ENCODE results near the gene ADM2. TPM values are rescaled to one million over a fixed set of nuclear protein-coding genes. Genes with fewer than 3 reads are reported as not detected.

The ADM2 gene
- total and polyA plus RNA-seq, 2 of the 13 experiments (the other 11 are each of a cell fraction or from before 2014, with no cell fraction given) = 1.2 to 3.0 TPM

DNA sequence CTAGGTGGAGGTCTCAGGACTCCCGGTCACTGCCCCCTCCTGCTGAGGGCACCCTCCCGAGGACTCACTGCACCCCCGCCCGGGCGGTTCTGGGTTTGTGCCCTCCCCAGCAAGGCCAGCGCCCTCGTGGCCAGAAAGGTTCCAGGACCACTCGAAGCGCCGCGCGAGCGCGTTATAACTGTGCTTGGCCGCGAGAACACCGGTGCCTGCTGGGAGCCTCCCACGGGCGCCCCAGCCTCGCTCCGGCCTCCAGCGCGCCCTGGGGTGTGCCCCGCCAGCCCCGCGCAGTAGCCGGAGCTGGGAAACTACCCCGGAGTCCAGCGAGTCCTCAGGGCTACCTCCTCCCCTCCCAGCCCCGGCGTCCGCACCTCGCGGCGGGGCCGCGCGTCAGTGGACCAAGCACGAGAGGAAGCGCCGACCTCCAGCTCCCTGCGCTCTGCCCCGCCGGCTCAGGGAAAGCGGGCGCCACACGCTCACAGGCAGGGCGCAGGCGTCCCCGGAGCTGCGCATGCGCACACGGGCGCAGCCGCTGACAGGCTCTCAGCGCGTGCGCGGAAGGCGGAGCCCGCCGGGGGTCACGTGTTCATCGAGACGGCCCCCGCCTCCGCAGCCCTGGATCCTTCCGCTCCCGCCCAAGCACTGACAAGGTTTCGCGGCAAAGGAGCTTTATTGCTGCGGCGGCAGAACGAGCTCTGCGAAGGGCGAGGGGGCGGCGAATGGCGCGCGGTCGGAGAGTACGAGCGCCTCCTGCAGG is 43.9 kb downstream of the ADM2 start, which contains the start of gene SCO2 (continued):
- TF ChIP-seq, protein P1, sequence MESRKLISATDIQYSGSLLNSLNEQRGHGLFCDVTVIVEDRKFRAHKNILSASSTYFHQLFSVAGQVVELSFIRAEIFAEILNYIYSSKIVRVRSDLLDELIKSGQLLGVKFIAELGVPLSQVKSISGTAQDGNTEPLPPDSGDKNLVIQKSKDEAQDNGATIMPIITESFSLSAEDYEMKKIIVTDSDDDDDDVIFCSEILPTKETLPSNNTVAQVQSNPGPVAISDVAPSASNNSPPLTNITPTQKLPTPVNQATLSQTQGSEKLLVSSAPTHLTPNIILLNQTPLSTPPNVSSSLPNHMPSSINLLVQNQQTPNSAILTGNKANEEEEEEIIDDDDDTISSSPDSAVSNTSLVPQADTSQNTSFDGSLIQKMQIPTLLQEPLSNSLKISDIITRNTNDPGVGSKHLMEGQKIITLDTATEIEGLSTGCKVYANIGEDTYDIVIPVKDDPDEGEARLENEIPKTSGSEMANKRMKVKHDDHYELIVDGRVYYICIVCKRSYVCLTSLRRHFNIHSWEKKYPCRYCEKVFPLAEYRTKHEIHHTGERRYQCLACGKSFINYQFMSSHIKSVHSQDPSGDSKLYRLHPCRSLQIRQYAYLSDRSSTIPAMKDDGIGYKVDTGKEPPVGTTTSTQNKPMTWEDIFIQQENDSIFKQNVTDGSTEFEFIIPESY (CRISPR knock-in tag; IDR thresholded peaks at IDR 0.05) = no peak
- TF ChIP-seq RAD51 (IDR thresholded peaks at IDR 0.05; ENCODE audit: borderline replicate concordance) (peak; percentile 96), ZMAT3 (CRISPR knock-in tag; conservative IDR thresholded peaks at IDR 0.05) (peak; percentile 33), ZNF775 (CRISPR knock-in tag; IDR thresholded peaks at IDR 0.05; ENCODE audit: borderline replicate concordance) (no peak; the same call in 1 of the 2 replicates), ZSCAN30 (CRISPR knock-in tag; IDR thresholded peaks at IDR 0.05) (no peak), HOXD1 (CRISPR knock-in tag; IDR thresholded peaks at IDR 0.05) (peak; percentile 22; the same call in 1 of the 2 replicates), SRSF9 (IDR thresholded peaks at IDR 0.05; ENCODE audit: borderline replicate concordance, insufficient read depth, low read depth, low read length, poor library complexity, severe bottlenecking) (no peak), CHD4 (IDR thresholded peaks at IDR 0.05; ENCODE audit: borderline replicate concordance, low read length) (no peak), ZNF652 (CRISPR knock-in tag; IDR thresholded peaks at IDR 0.05; ENCODE audit: borderline replicate concordance, low read depth) (no peak), ZSCAN25 (CRISPR knock-in tag; IDR thresholded peaks at IDR 0.05) (no peak), AHR (CRISPR knock-in tag; IDR thresholded peaks at IDR 0.05) (0 out of 2 replicates have a peak, but pooled peaks have one; percentile 61), CHCHD3 (CRISPR knock-in tag; IDR thresholded peaks at IDR 0.05) (no peak), SIX1 (CRISPR knock-in tag; IDR thresholded peaks at IDR 0.05; ENCODE audit: borderline replicate concordance) (no peak), EED (CRISPR knock-in tag; IDR thresholded peaks at IDR 0.05) (peak; percentile 83), PPARG (CRISPR knock-in tag; conservative IDR thresholded peaks at IDR 0.05) (no peak; the same call in 1 of the 2 replicates)
- TF ChIP-seq, protein P2, sequence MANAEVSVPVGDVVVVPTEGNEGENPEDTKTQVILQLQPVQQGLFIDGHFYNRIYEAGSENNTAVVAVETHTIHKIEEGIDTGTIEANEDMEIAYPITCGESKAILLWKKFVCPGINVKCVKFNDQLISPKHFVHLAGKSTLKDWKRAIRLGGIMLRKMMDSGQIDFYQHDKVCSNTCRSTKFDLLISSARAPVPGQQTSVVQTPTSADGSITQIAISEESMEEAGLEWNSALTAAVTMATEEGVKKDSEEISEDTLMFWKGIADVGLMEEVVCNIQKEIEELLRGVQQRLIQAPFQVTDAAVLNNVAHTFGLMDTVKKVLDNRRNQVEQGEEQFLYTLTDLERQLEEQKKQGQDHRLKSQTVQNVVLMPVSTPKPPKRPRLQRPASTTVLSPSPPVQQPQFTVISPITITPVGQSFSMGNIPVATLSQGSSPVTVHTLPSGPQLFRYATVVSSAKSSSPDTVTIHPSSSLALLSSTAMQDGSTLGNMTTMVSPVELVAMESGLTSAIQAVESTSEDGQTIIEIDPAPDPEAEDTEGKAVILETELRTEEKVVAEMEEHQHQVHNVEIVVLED (CRISPR knock-in tag; IDR thresholded peaks at IDR 0.05; ENCODE audit: borderline replicate concordance) = peak; percentile 59; the same call in 1 of the 2 replicates
- TF ChIP-seq, protein P3, sequence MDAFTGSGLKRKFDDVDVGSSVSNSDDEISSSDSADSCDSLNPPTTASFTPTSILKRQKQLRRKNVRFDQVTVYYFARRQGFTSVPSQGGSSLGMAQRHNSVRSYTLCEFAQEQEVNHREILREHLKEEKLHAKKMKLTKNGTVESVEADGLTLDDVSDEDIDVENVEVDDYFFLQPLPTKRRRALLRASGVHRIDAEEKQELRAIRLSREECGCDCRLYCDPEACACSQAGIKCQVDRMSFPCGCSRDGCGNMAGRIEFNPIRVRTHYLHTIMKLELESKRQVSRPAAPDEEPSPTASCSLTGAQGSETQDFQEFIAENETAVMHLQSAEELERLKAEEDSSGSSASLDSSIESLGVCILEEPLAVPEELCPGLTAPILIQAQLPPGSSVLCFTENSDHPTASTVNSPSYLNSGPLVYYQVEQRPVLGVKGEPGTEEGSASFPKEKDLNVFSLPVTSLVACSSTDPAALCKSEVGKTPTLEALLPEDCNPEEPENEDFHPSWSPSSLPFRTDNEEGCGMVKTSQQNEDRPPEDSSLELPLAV (CRISPR knock-in tag; conservative IDR thresholded peaks at IDR 0.05; ENCODE audit: low read depth) = no peak
- TF ChIP-seq, protein P4, sequence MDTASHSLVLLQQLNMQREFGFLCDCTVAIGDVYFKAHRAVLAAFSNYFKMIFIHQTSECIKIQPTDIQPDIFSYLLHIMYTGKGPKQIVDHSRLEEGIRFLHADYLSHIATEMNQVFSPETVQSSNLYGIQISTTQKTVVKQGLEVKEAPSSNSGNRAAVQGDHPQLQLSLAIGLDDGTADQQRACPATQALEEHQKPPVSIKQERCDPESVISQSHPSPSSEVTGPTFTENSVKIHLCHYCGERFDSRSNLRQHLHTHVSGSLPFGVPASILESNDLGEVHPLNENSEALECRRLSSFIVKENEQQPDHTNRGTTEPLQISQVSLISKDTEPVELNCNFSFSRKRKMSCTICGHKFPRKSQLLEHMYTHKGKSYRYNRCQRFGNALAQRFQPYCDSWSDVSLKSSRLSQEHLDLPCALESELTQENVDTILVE (CRISPR knock-in tag; IDR thresholded peaks at IDR 0.05) = peak; percentile 35; the same call in 1 of the 2 replicates
- TF ChIP-seq, protein P5, sequence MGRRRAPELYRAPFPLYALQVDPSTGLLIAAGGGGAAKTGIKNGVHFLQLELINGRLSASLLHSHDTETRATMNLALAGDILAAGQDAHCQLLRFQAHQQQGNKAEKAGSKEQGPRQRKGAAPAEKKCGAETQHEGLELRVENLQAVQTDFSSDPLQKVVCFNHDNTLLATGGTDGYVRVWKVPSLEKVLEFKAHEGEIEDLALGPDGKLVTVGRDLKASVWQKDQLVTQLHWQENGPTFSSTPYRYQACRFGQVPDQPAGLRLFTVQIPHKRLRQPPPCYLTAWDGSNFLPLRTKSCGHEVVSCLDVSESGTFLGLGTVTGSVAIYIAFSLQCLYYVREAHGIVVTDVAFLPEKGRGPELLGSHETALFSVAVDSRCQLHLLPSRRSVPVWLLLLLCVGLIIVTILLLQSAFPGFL (CRISPR knock-in tag; IDR thresholded peaks at IDR 0.05) = no peak
- TF ChIP-seq, protein P6, sequence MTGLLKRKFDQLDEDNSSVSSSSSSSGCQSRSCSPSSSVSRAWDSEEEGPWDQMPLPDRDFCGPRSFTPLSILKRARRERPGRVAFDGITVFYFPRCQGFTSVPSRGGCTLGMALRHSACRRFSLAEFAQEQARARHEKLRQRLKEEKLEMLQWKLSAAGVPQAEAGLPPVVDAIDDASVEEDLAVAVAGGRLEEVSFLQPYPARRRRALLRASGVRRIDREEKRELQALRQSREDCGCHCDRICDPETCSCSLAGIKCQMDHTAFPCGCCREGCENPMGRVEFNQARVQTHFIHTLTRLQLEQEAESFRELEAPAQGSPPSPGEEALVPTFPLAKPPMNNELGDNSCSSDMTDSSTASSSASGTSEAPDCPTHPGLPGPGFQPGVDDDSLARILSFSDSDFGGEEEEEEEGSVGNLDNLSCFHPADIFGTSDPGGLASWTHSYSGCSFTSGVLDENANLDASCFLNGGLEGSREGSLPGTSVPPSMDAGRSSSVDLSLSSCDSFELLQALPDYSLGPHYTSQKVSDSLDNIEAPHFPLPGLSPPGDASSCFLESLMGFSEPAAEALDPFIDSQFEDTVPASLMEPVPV (CRISPR knock-in tag; IDR thresholded peaks at IDR 0.05) = no peak; the same call in none of the 2 replicates

Data from HepG2 (cell line).